ENCODE measurements around the gene AKAP7.

DNA sequence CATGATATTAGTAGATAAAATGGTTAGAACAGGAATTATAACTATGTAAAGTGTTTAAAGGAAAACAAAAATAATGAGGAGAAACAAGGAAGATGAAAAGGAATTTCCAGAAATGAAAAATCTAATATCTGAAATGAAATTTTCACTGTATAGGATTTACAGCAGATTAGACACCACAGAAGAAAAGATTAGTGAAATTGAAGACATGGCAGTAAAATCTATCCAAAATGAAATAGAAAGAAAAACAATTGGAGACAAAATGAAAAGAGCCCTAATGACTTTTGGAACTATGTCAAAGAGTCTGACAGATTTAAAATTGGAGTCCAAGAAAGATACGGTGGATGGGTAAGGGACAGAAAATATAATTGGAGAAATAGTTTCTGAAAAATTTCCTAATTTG, 174.2 kb downstream of the AKAP7 start:
- no peak for TF ChIP-seq CTCF (IDR thresholded peaks at IDR 0.05)
- TF ChIP-seq EZH2 (IDR thresholded peaks at IDR 0.05), result no peak
